GM10266 (cell line): ENCODE data around the gene NR3C2.

Experiments
- DNase-seq: peaks from one replicate; pipeline ENCODE4 v3.0.0; 2012; ENCODE audit errors: extremely low spot score
- CTCF ChIP-seq: IDR thresholded peaks from 2 replicates; pipeline ENCODE4 v1.5.1; 2012; ENCODE audit warnings: mild to moderate bottlenecking, low read depth; ENCODE audit not compliant: control insufficient read depth, insufficient read depth; ENCODE audit errors: missing control alignments

The NR3C2 gene

GRCh38 chr4:148354186-148354585 lies 88.0 kb downstream of the NR3C2 start:
- no peak for TF ChIP-seq CTCF

GRCh38 chr4:148353571-148353970 lies 88.6 kb downstream of the NR3C2 start:
- no peak for TF ChIP-seq CTCF
- no peak for DNase-seq

More at GRCh38 chr4:148354186-148354585, 88.0 kb downstream of the NR3C2 start:
- DNase-seq = no peak

GRCh38 chr4:148349153-148349552 lies 93.1 kb downstream of the NR3C2 start:
- no peak for DNase-seq
- TF ChIP-seq CTCF = no peak

GRCh38 chr4:148346657-148347056 lies 95.6 kb downstream of the NR3C2 start:
- no peak for DNase-seq
- no peak for TF ChIP-seq CTCF

- TF ChIP-seq CTCF = no peak
- DNase-seq = no peak
These were observed 96.7 kb downstream of the NR3C2 start for GRCh38 chr4:148345509-148345908.

- no peak for DNase-seq
- TF ChIP-seq CTCF = no peak
These were observed 97.3 kb downstream of the NR3C2 start for GRCh38 chr4:148344941-148345340.

- no peak for DNase-seq
- no peak for TF ChIP-seq CTCF
These were observed 97.9 kb downstream of the NR3C2 start for GRCh38 chr4:148344352-148344751.
